CD4-positive, alpha-beta T cell (primary cell): ENCODE data around the gene METRNL. TPM values are rescaled to one million over a fixed set of nuclear protein-coding genes. Genes with fewer than 3 reads are reported as not detected.
A peak's percentile ranks its signal among the peaks of the same experiment; 100 is the strongest.

Experiments used
- ATAC-seq: fragments of 200-7000 bp; cut with Tn5 transposase; one replicate; pipeline ENCODE4 v1.10.0; 2022; ENCODE audit warnings: mild to moderate bottlenecking; ENCODE audit not compliant: poor library complexity
- CTCF ChIA-PET: fragments of 350-600 bp; sonication (Branson Sonifier 250); formaldehyde crosslinking; loops from one replicate; lab custom pipeline; 2021; ENCODE audit warnings: antibody characterized with exemption, inconsistent platforms; lab: Charles Lee
- POLR2A ChIA-PET: fragments of 350-600 bp; sonication (Branson Sonifier 250); formaldehyde crosslinking; loops from one replicate; lab custom pipeline; 2021; ENCODE audit warnings: antibody characterized with exemption, inconsistent platforms; lab: Charles Lee
- DNase-seq, 14 experiments: peaks; one replicate each; pipeline ENCODE4 v3.0.0-alpha.2; 2013 to 2020; ENCODE audit warnings: mixed read lengths in 2 of 14
- H3K27ac ChIP-seq, 2 donors: one replicate each; pipeline versions ENCODE4 v1.5.1 to v1.7.0; 2013; ENCODE audit warnings: low read length in 2 of 2, low read depth in 1 of 2, mild to moderate bottlenecking in 1 of 2
- H3K27me3 ChIP-seq, 2 experiments: 1 replicate in 1 of 2; 2 replicates in 1 of 2; pipeline versions ENCODE4 v1.6.1 to v1.7.0; 2013; ENCODE audit warnings: low read length in 2 of 2, control low read depth in 1 of 2, mild to moderate bottlenecking in 1 of 2, moderate library complexity in 1 of 2; ENCODE audit not compliant: insufficient read depth in 2 of 2, control insufficient read depth in 1 of 2
- H3K36me3 ChIP-seq: one replicate; pipeline ENCODE4 v1.6.1; 2013; ENCODE audit warnings: low read length, control low read depth; ENCODE audit not compliant: insufficient read depth
- H3K4me1 ChIP-seq: one replicate; pipeline ENCODE4 v1.6.1; 2013; ENCODE audit warnings: low read length, control low read depth; ENCODE audit not compliant: insufficient read depth
- H3K4me3 ChIP-seq: one replicate; pipeline ENCODE4 v1.5.1; 2013; ENCODE audit warnings: mild to moderate bottlenecking, low read length, moderate library complexity
- H3K9me3 ChIP-seq, 2 experiments: 1 replicate in 1 of 2; 2 replicates in 1 of 2; pipeline versions ENCODE4 v1.6.1 to v1.7.0; 2013; ENCODE audit warnings: low read length in 2 of 2, mild to moderate bottlenecking in 2 of 2, control low read depth in 1 of 2, moderate library complexity in 1 of 2; ENCODE audit not compliant: control insufficient read depth in 1 of 2, insufficient read depth in 1 of 2
- H3K27ac Mint-ChIP-seq: one replicate; pipeline ENCODE4 v1.8.0; 2020; ENCODE audit warnings: mixed read lengths
- H3K27me3 Mint-ChIP-seq: one replicate; pipeline ENCODE4 v1.8.0; 2021; ENCODE audit warnings: mixed read lengths
- H3K36me3 Mint-ChIP-seq: one replicate; pipeline ENCODE4 v1.8.0; 2021; ENCODE audit warnings: low read depth, mixed read lengths
- H3K4me1 Mint-ChIP-seq: one replicate; pipeline ENCODE4 v1.8.0; 2021; ENCODE audit warnings: low read depth, mixed read lengths
- H3K4me3 Mint-ChIP-seq: one replicate; pipeline ENCODE4 v1.8.0; 2020; ENCODE audit warnings: mild to moderate bottlenecking, mixed read lengths
- H3K9me3 Mint-ChIP-seq: one replicate; pipeline ENCODE4 v1.8.0; 2020; ENCODE audit warnings: mixed read lengths
- CTCF ChIP-seq: fragments of 200-600 bp; IDR thresholded peaks from one replicate; pipeline ENCODE4 v1.8.0; 2022; ENCODE audit warnings: antibody characterized with exemption, mild to moderate bottlenecking
- intact Hi-C, 2 experiments: fragments of 100-400 bp; cut with DNase I in 1 of 2; cut with micrococcal nuclease in 1 of 2; formaldehyde crosslinking; loops; one replicate each; pipeline versions ENCODE4 v1.15.1 to v1.9.0; 2023 to 2025; cut with DNase I, micrococcal nuclease
- total RNA-seq, 174 experiments: library from RNA in 2 of 174; stranded (reverse) in 2 of 174; gene quantifications; one replicate each; pipeline ENCODE4 v1.2.3 and lab custom pipeline; 2021 to 2026

The METRNL gene
- total RNA-seq, 2 experiments from 2014 or later = 24.5 to 26.9 TPM

GRCh38 chr17:83078378-83079351, 744 bp upstream of the METRNL start:
- no peak for TF ChIP-seq CTCF
- H3K27ac ChIP-seq = no peak overlapping the region
- Mint-ChIP-seq H3K4me1 (peaks cover 4% of the 10 kb centered on the region), H3K36me3 (no peaks in the 10 kb centered on the region), H3K27ac (no peak overlapping the region), H3K9me3 (no peaks in the 10 kb centered on the region), H3K27me3 (peaks cover 23% of the 10 kb centered on the region), H3K4me3 (peak overlapping the region; percentile 77)
- H3K27me3 ChIP-seq = peaks cover 10 to 12% of the 10 kb centered on the region in 2 experiments
- peaks cover 36% of the 10 kb centered on the region for H3K4me1 ChIP-seq
- ChIA-PET POLR2A (interaction anchor here (0.9 to 1.0 kb wide), 2 partner anchors 27 to 30 kb away, joined by 3 to 7 read pairs; no protein-coding TSS in a partner anchor), CTCF (no interaction called here)
- no peaks in the 10 kb centered on the region for H3K36me3 ChIP-seq
- intact Hi-C loops = loop anchor here (1.0 to 2.0 kb wide), 2 partner anchors 25 to 28 kb away; no protein-coding TSS in a partner anchor
- no peaks in the 10 kb centered on the region for H3K9me3 ChIP-seq
- ATAC-seq = no peak
- H3K4me3 ChIP-seq = peak overlapping the region; percentile 45
- peak in 4 of 14 experiments; percentile 22 to 65 (median 40) for DNase-seq

- intact Hi-C loops = loop anchor here in 1 of 2 experiments (2.0 kb wide), 1 partner anchor 29 kb away; no protein-coding TSS in a partner anchor
- peak in 4 of 14 experiments; percentile 19 to 47 (median 32) for DNase-seq
- CTCF ChIA-PET = no interaction called here
- Histone ChIP-seq H3K4me1 (peaks cover 47% of the 10 kb centered on the region), H3K27me3 (peaks cover 10 to 12% of the 10 kb centered on the region in 2 experiments), H3K4me3 (no peak overlapping the region), H3K36me3 (no peaks in the 10 kb centered on the region), H3K9me3 (no peaks in the 10 kb centered on the region), H3K27ac (no peak overlapping the region)
- peaks cover 23% of the 10 kb centered on the region for H3K27me3 Mint-ChIP-seq
- no peaks in the 10 kb centered on the region for H3K9me3 Mint-ChIP-seq
- ATAC-seq = no peak
- TF ChIP-seq CTCF = no peak
- peaks cover 7% of the 10 kb centered on the region for H3K4me1 Mint-ChIP-seq
- H3K36me3 Mint-ChIP-seq = no peaks in the 10 kb centered on the region
- H3K4me3 Mint-ChIP-seq = no peak overlapping the region
- no peak overlapping the region for H3K27ac Mint-ChIP-seq
- POLR2A ChIA-PET = interaction anchor here (0.9 to 1.0 kb wide), 2 partner anchors 29 to 32 kb away, joined by 3 to 7 read pairs; no protein-coding TSS in a partner anchor
These were observed 563 bp downstream of the METRNL start for GRCh38 chr17:83079766-83080578.

DNA sequence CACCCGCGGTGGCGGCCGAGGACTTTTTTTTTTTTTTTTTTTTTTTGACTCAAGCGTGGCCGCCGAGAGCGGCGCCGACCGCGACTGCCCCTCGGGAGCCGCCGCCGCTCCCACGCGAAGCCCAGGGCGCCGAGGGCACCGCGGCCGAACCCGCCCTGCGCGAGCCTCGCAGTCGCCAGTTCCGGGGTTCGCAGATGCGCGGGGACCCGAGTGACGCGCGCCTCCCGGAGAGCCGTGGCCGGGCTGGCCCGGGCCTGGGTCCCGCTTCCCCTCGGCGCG, 1.1 kb downstream of the METRNL start:
- DNase-seq (no peak), ATAC-seq (peak; percentile 13)
- H3K4me1 Mint-ChIP-seq = peaks cover 7% of the 10 kb centered on the region
- H3K27me3 ChIP-seq = peaks cover 10 to 12% of the 10 kb centered on the region in 2 experiments
- H3K4me3 Mint-ChIP-seq = no peak overlapping the region
- H3K9me3 Mint-ChIP-seq = no peaks in the 10 kb centered on the region
- no peaks in the 10 kb centered on the region for H3K9me3 ChIP-seq
- CTCF ChIA-PET = no interaction called here
- H3K27ac Mint-ChIP-seq = no peak overlapping the region
- TF ChIP-seq CTCF = no peak
- peak overlapping the region; percentile 7 for H3K4me3 ChIP-seq
- no peak overlapping the region for H3K27ac ChIP-seq
- H3K36me3 Mint-ChIP-seq = no peaks in the 10 kb centered on the region
- intact Hi-C loops = no loop called here
- H3K4me1 ChIP-seq = peaks cover 47% of the 10 kb centered on the region
- POLR2A ChIA-PET = no interaction called here
- peaks cover 23% of the 10 kb centered on the region for H3K27me3 Mint-ChIP-seq
- H3K36me3 ChIP-seq = no peaks in the 10 kb centered on the region
